ENCODE measurements around the gene IRF8.

DNA sequence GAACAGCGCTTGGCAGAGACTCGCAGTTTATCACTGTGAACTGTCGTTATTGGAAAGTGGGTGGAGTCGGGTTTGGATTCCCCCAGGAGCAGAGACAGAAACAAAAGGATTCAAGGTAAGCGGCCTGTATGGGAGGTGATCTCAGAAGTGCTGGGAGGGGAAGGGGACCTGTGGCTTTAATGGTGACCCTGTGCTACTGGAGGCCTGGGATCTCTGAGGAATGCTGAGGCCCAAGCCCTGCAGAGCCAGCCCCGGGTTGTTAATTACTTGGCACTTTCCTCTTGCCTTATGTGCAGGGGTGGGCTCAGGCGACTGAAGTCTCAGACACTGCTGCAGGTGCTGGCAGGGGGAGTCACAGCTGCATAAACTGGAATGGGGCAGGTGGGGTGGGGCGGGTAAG lies 27.4 kb downstream of the IRF8 start:
- TF ChIP-seq FOXM1 (CRISPR knock-in tag; IDR thresholded peaks at IDR 0.05) (no peak), HNRNPLL (IDR thresholded peaks at IDR 0.05; ENCODE audit: low read depth, low read length, poor library complexity, severe bottlenecking) (no peak), ZNF788 (CRISPR knock-in tag; IDR thresholded peaks at IDR 0.05; ENCODE audit: borderline replicate concordance) (no peak), ZNF766 (CRISPR knock-in tag; IDR thresholded peaks at IDR 0.05; ENCODE audit: borderline replicate concordance) (no peak), KLF16 (CRISPR knock-in tag; IDR thresholded peaks at IDR 0.05) (no peak), ZNF674 (CRISPR knock-in tag; IDR thresholded peaks at IDR 0.05; ENCODE audit: low read depth) (no peak), RBFOX2 (IDR thresholded peaks at IDR 0.05; ENCODE audit: low read depth, low read length) (no peak), EP300 (IDR thresholded peaks at IDR 0.05; ENCODE audit: low read depth in 2 of 2, low read length in 2 of 2) (no peak), EP300 (CRISPR knock-in tag; IDR thresholded peaks at IDR 0.05; ENCODE audit: borderline replicate concordance) (no peak), POLR2A (IDR thresholded peaks at IDR 0.05; ENCODE audit: insufficient read depth in 1 of 2, low read depth in 2 of 2, low read length in 2 of 2) (no peak), CBX5 (CRISPR knock-in tag; IDR thresholded peaks at IDR 0.05; ENCODE audit: borderline replicate concordance) (no peak)
- TF ChIP-seq, protein P1, sequence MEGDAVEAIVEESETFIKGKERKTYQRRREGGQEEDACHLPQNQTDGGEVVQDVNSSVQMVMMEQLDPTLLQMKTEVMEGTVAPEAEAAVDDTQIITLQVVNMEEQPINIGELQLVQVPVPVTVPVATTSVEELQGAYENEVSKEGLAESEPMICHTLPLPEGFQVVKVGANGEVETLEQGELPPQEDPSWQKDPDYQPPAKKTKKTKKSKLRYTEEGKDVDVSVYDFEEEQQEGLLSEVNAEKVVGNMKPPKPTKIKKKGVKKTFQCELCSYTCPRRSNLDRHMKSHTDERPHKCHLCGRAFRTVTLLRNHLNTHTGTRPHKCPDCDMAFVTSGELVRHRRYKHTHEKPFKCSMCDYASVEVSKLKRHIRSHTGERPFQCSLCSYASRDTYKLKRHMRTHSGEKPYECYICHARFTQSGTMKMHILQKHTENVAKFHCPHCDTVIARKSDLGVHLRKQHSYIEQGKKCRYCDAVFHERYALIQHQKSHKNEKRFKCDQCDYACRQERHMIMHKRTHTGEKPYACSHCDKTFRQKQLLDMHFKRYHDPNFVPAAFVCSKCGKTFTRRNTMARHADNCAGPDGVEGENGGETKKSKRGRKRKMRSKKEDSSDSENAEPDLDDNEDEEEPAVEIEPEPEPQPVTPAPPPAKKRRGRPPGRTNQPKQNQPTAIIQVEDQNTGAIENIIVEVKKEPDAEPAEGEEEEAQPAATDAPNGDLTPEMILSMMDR (CRISPR knock-in tag; IDR thresholded peaks at IDR 0.05): no peak
- TF ChIP-seq, protein P2, sequence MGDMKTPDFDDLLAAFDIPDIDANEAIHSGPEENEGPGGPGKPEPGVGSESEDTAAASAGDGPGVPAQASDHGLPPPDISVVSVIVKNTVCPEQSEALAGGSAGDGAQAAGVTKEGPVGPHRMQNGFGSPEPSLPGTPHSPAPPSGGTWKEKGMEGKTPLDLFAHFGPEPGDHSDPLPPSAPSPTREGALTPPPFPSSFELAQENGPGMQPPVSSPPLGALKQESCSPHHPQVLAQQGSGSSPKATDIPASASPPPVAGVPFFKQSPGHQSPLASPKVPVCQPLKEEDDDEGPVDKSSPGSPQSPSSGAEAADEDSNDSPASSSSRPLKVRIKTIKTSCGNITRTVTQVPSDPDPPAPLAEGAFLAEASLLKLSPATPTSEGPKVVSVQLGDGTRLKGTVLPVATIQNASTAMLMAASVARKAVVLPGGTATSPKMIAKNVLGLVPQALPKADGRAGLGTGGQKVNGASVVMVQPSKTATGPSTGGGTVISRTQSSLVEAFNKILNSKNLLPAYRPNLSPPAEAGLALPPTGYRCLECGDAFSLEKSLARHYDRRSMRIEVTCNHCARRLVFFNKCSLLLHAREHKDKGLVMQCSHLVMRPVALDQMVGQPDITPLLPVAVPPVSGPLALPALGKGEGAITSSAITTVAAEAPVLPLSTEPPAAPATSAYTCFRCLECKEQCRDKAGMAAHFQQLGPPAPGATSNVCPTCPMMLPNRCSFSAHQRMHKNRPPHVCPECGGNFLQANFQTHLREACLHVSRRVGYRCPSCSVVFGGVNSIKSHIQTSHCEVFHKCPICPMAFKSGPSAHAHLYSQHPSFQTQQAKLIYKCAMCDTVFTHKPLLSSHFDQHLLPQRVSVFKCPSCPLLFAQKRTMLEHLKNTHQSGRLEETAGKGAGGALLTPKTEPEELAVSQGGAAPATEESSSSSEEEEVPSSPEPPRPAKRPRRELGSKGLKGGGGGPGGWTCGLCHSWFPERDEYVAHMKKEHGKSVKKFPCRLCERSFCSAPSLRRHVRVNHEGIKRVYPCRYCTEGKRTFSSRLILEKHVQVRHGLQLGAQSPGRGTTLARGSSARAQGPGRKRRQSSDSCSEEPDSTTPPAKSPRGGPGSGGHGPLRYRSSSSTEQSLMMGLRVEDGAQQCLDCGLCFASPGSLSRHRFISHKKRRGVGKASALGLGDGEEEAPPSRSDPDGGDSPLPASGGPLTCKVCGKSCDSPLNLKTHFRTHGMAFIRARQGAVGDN (CRISPR knock-in tag; IDR thresholded peaks at IDR 0.05): no peak

Data from HepG2 (cell line).